GM19467 (cell line): ENCODE results near the gene NGFR.

Experiments
- ATAC-seq: cut with Tn5 transposase; IDR thresholded peaks from one replicate; pipeline ENCODE4 v1.9.1; 2021; ENCODE audit warnings: mild to moderate bottlenecking, moderate library complexity; ENCODE audit not compliant: unreplicated experiment

Gene NGFR

GRCh38 chr17:49557312-49558024 lies 62.4 kb downstream of the NGFR start:
- no peak for ATAC-seq
